PFSK-1 (cell line): ENCODE measurements around the gene CORIN.

ENCODE experiments used
- POLR2AphosphoS5 ChIP-seq: IDR thresholded peaks from 2 replicates; pipeline ENCODE4 v1.6.1; 2012; ENCODE audit warnings: low read depth, mild to moderate bottlenecking, control low read depth, low read length, moderate library complexity
- REST ChIP-seq, 2 experiments: IDR thresholded peaks; 2 replicates each; pipeline versions ENCODE4 v1.6.1 to v1.8.0; 2011 to 2012; ENCODE audit warnings: low read depth in 2 of 2, low read length in 2 of 2, control low read depth in 1 of 2, inconsistent platforms in 1 of 2, mild to moderate bottlenecking in 1 of 2, moderate library complexity in 1 of 2; ENCODE audit not compliant: insufficient read depth in 1 of 2
- SIN3A ChIP-seq: IDR thresholded peaks from 2 replicates; pipeline ENCODE4 v1.6.1; 2012; ENCODE audit warnings: mild to moderate bottlenecking, low read length, moderate library complexity, borderline replicate concordance; ENCODE audit not compliant: insufficient read depth
- TAF1 ChIP-seq: IDR thresholded peaks from 2 replicates; pipeline ENCODE4 v1.6.1; 2012; ENCODE audit warnings: low read length, control low read depth, borderline replicate concordance; ENCODE audit not compliant: insufficient read depth

- TF ChIP-seq POLR2AphosphoS5 (no peak), SIN3A (no peak), REST (IDR thresholded peaks at IDR 0.05; ENCODE audit: insufficient read depth in 1 of 2, low read depth in 2 of 2, low read length in 2 of 2) (no peak), TAF1 (no peak)
These were observed 74.6 kb downstream of the CORIN start for GRCh38 chr4:47763279-47763678.
